Suprapubic skin (tissue), 4 donors: ENCODE results near the gene SLCO3A1.

Experiments
- CTCF ChIP-seq, 2 donors: fragments of 200-600 bp in 1 of 2; fragments of 450-650 bp in 1 of 2; sonication (generic) in 1 of 2; IDR thresholded peaks; one replicate each; pipeline ENCODE4 v1.5.1; 2016 to 2019; ENCODE audit warnings: antibody characterized with exemption in 2 of 2, mild to moderate bottlenecking in 1 of 2, moderate library complexity in 1 of 2
- POLR2A ChIP-seq, 2 donors: fragments of 450-650 bp; IDR thresholded peaks; one replicate each; pipeline ENCODE4 v1.6.1; 2017; ENCODE audit warnings: antibody characterized with exemption in 2 of 2, mild to moderate bottlenecking in 2 of 2, moderate library complexity in 2 of 2
- POLR2AphosphoS5 ChIP-seq, 3 donors: sonication (generic); formaldehyde crosslinking; IDR thresholded peaks; one replicate each; pipeline ENCODE4 v1.6.1; 2017; ENCODE audit warnings: antibody characterized with exemption in 3 of 3

DNA sequence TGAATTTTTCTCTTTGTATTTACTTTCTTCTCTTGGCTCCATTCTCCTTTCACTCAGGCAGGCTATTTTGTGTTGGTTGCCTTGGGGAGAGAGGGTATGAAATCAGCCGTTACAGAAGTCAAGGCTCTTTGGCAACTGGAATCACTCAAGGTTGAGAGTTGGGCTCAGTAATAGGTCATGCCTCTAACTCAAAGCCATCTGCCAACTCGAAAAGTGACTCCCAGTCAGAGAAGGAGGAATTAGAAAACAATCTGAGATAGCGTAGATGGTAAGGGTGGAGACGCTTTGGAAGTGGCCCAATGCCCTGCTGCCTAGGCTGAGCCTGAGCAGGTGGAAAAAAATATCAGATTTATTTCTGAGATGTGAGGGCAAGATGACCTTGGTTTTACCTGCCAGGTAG lies 334.5 kb downstream of the SLCO3A1 start:
- TF ChIP-seq CTCF (IDR thresholded peaks at IDR 0.05) (no peak), POLR2A (IDR thresholded peaks at IDR 0.05) (no peak), POLR2AphosphoS5 (IDR thresholded peaks at IDR 0.05) (no peak)
